Keratinocyte (primary cell): ENCODE measurements around the gene FURIN.

Experiments
- CTCF ChIP-seq, 3 experiments: IDR thresholded peaks in 1 of 3; conservative IDR thresholded peaks in 1 of 3; optimal IDR thresholded peaks in 1 of 3; 2 replicates in 2 of 3; 3 replicates in 1 of 3; pipeline versions ENCODE3 to v1.5.1; 2011; ENCODE audit warnings: low read length in 3 of 3, mild to moderate bottlenecking in 3 of 3, moderate library complexity in 2 of 3, control low read depth in 1 of 3, inconsistent platforms in 1 of 3; ENCODE audit not compliant: insufficient read depth in 2 of 3; ENCODE audit errors: extremely low read depth in 1 of 3
- EZH2 ChIP-seq: IDR thresholded peaks from one replicate; pipeline ENCODE4 v1.6.1; 2012; ENCODE audit warnings: inconsistent platforms, mild to moderate bottlenecking, low read length, moderate library complexity

GRCh38 chr15:90822204-90822955 lies 46.0 kb upstream of the FURIN start:
- no peak for TF ChIP-seq CTCF (optimal IDR thresholded peaks at IDR 0.05 in 1 of 3, IDR thresholded peaks at IDR 0.05 in 1 of 3, conservative IDR thresholded peaks at IDR 0.05 in 1 of 3; ENCODE audit: extremely low read depth in 1 of 3, insufficient read depth in 2 of 3, low read length in 3 of 3)
- TF ChIP-seq EZH2: no peak
